Spinal cord (tissue), 10 donors: Measurements from ENCODE around the gene RXRA. TPM values are rescaled to one million over a fixed set of nuclear protein-coding genes. Genes with fewer than 3 reads are reported as not detected.
A peak's percentile ranks its signal among the peaks of the same experiment; 100 is the strongest.

Experiments
- DNase-seq, 6 donors: peaks; one replicate each; pipeline versions ENCODE4 v3.0.0 to v3.0.0-alpha.2; 2013 to 2015; ENCODE audit warnings: low spot score in 6 of 6, low read depth in 4 of 6
- H3K27ac ChIP-seq: one replicate; pipeline ENCODE4 v1.5.1; 2013; ENCODE audit warnings: low read depth, low read length, control low read depth
- H3K27me3 ChIP-seq: one replicate; pipeline ENCODE4 v1.6.1; 2013; ENCODE audit warnings: low read length; ENCODE audit not compliant: control insufficient read depth, insufficient read depth
- H3K36me3 ChIP-seq: one replicate; pipeline ENCODE4 v1.6.1; 2013; ENCODE audit warnings: low read length; ENCODE audit not compliant: control insufficient read depth, insufficient read depth
- H3K4me1 ChIP-seq: one replicate; pipeline ENCODE4 v1.6.1; 2013; ENCODE audit warnings: low read length; ENCODE audit not compliant: control insufficient read depth, insufficient read depth
- H3K4me3 ChIP-seq: one replicate; pipeline ENCODE4 v1.5.1; 2013; ENCODE audit warnings: low read depth, low read length, control low read depth
- H3K9me3 ChIP-seq: one replicate; pipeline ENCODE4 v1.6.1; 2013; ENCODE audit warnings: low read length; ENCODE audit not compliant: control insufficient read depth, insufficient read depth
- WGBS: methylation state at CpG from one replicate; pipeline ENCODE4 v1.1.5; 2013; ENCODE audit warnings: missing lambda C conversion rate; ENCODE audit not compliant: insufficient coverage; 5-methylcytosine and 5-hydroxymethylcytosine counted together
- polyA plus RNA-seq, 2 donors: library from polyadenylated mRNA; unstranded; fragments of 120-200 nt; gene quantifications; one replicate each; pipeline ENCODE4 v1.2.1, GENCODE V29; 2013; ENCODE audit not compliant: insufficient read length in 2 of 2
- total RNA-seq, 2 donors: library from RNA; depleted of rRNA in 1 of 2; stranded (reverse); fragments of 120-200 nt in 1 of 2; fragments of >200 nt in 1 of 2; gene quantifications; one replicate each; pipeline versions ENCODE4 v1.2.3 to v1.2.4, GENCODE V29; 2013 to 2014
- donor health status: healthy.

Gene RXRA
- total and polyA plus RNA-seq, 4 donors = 9.4 to 32.3 (median 26.1) TPM

DNA sequence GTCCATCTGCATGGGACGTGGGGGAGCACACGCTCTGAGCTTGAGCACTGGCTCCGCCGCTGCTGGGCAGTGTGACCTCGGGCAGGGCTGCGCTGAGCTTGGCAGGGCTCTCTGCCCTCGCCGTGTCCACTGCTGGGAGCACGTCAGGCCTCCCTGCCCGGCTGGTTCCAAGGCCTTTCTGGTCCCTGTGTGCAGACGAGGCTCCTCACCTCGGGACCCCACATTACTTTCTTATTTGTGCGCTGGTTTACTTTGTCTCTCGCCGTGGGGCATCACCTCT lies 43.9 kb downstream of the RXRA start:
- H3K9me3 ChIP-seq = no peaks in the 10 kb centered on the region
- DNase-seq = no peak
- H3K4me3 ChIP-seq = no peak overlapping the region
- H3K36me3 ChIP-seq = peaks cover 48% of the 10 kb centered on the region
- H3K27ac ChIP-seq = no peak overlapping the region
- 85% methylated on average over 15 of the region's 15 CpGs for WGBS
- no peaks in the 10 kb centered on the region for H3K27me3 ChIP-seq
- peaks cover 87% of the 10 kb centered on the region for H3K4me1 ChIP-seq

DNA sequence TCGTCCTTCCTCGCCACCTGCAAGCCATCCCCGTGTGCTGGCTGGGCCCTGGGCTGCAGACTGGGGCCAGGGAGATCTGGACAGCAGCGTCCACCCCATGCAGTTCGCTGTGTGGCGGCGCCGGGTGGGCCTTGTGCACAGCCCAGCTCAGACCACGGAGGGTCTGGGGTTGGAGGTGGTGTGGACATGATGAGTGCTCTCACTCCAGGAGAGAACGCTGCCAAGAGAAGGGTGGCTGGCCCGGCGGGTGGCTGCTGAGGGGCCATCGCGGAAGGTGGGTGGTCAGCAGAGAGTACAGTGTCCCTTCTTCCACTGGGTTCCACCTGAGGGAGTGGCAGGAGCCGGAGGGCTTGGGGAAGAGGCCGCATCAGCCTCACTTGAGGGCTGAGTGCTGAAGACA lies 44.4 kb downstream of the RXRA start:
- Histone ChIP-seq H3K4me3 (no peak overlapping the region), H3K36me3 (peaks cover 45% of the 10 kb centered on the region), H3K9me3 (no peaks in the 10 kb centered on the region), H3K4me1 (peaks cover 87% of the 10 kb centered on the region), H3K27me3 (no peaks in the 10 kb centered on the region), H3K27ac (no peak overlapping the region)
- WGBS = 89% methylated on average over 16 of the region's 16 CpGs
- no peak for DNase-seq

GRCh38 chr9:134371731-134372130 lies 45.5 kb downstream of the RXRA start:
- no peak overlapping the region for H3K27ac ChIP-seq
- 80% methylated on average over 16 of the region's 16 CpGs for WGBS
- no peak for DNase-seq

GRCh38 chr9:134372581-134373267 lies 46.5 kb downstream of the RXRA start:
- Histone ChIP-seq H3K4me1 (peaks cover 87% of the 10 kb centered on the region), H3K9me3 (no peaks in the 10 kb centered on the region), H3K27me3 (no peaks in the 10 kb centered on the region), H3K36me3 (peaks cover 42% of the 10 kb centered on the region), H3K27ac (no peak overlapping the region), H3K4me3 (no peak overlapping the region)
- WGBS = 89% methylated on average over 16 of the region's 16 CpGs
- no peak for DNase-seq

More at GRCh38 chr9:134371731-134372130, 45.5 kb downstream of the RXRA start:
- Histone ChIP-seq H3K27me3 (no peaks in the 10 kb centered on the region), H3K4me1 (peaks cover 87% of the 10 kb centered on the region), H3K9me3 (no peaks in the 10 kb centered on the region), H3K4me3 (no peak overlapping the region), H3K36me3 (peaks cover 48% of the 10 kb centered on the region)

DNA sequence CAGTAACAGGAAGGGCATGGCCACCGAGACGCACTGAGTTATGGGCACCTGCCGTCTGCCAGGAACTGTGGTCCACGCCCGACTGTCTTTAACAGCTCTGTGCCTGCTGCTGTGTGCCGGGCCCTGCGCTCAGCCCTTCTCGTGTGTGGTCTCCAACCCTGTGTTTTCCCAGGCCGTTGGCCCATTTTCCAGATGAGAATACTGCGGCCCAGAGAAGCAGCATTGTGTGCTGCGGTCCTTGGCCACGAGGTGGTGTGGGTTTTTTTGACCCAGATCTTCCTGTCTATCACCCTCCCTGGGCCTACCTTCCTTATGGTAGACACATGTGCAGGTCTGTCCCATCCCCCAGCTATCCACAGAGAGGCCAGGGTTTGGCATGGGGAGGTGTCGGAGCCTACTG lies 47.0 kb downstream of the RXRA start:
- Histone ChIP-seq H3K9me3 (no peaks in the 10 kb centered on the region), H3K27me3 (no peaks in the 10 kb centered on the region), H3K4me3 (no peak overlapping the region), H3K4me1 (peaks cover 87% of the 10 kb centered on the region), H3K36me3 (peaks cover 43% of the 10 kb centered on the region), H3K27ac (no peak overlapping the region)
- no peak for DNase-seq
- WGBS = 90% methylated on average over 11 of the region's 13 CpGs

GRCh38 chr9:134373953-134374300 lies 47.7 kb downstream of the RXRA start:
- Histone ChIP-seq H3K4me3 (no peak overlapping the region), H3K9me3 (no peaks in the 10 kb centered on the region), H3K4me1 (peaks cover 92% of the 10 kb centered on the region), H3K36me3 (peaks cover 48% of the 10 kb centered on the region), H3K27me3 (no peaks in the 10 kb centered on the region), H3K27ac (no peak overlapping the region)
- 94% methylated on average over 17 of the region's 17 CpGs for WGBS
- DNase-seq = no peak

GRCh38 chr9:134374301-134375010 lies 48.2 kb downstream of the RXRA start:
- no peak for DNase-seq
- peaks cover 97% of the 10 kb centered on the region for H3K4me1 ChIP-seq

DNA sequence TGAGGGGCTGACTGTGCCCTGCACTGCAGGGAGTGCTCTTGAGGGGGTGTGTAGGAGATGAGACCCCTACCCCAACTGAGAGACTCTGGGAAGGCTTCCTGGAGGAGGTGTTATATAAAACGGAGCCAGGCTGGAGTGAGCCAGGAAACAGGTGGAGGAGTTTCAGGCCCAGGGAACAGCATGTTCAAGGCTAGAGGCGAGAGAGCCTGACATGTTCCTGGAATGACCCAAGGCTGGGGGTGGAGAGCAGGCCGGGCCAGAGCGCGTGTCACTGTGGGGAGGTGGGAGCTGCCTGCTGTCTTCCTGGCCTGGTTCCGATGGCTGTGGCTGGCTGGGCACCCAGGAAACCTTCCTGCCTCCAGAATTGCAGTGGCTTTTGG lies 48.7 kb downstream of the RXRA start:
- Histone ChIP-seq H3K4me3 (no peak overlapping the region), H3K4me1 (peaks cover 97% of the 10 kb centered on the region), H3K9me3 (no peaks in the 10 kb centered on the region), H3K27me3 (no peaks in the 10 kb centered on the region), H3K27ac (peak overlapping the region; percentile 75), H3K36me3 (peaks cover 58% of the 10 kb centered on the region)
- DNase-seq = no peak
- WGBS = 53% methylated on average over 6 of the region's 6 CpGs

More at GRCh38 chr9:134374301-134375010, 48.2 kb downstream of the RXRA start:
- no peaks in the 10 kb centered on the region for H3K9me3 ChIP-seq
- H3K4me3 ChIP-seq = no peak overlapping the region
- peaks cover 53% of the 10 kb centered on the region for H3K36me3 ChIP-seq
- no peaks in the 10 kb centered on the region for H3K27me3 ChIP-seq
- H3K27ac ChIP-seq = peak overlapping the region; percentile 75
- 62% methylated on average over 14 of the region's 21 CpGs for WGBS

DNA sequence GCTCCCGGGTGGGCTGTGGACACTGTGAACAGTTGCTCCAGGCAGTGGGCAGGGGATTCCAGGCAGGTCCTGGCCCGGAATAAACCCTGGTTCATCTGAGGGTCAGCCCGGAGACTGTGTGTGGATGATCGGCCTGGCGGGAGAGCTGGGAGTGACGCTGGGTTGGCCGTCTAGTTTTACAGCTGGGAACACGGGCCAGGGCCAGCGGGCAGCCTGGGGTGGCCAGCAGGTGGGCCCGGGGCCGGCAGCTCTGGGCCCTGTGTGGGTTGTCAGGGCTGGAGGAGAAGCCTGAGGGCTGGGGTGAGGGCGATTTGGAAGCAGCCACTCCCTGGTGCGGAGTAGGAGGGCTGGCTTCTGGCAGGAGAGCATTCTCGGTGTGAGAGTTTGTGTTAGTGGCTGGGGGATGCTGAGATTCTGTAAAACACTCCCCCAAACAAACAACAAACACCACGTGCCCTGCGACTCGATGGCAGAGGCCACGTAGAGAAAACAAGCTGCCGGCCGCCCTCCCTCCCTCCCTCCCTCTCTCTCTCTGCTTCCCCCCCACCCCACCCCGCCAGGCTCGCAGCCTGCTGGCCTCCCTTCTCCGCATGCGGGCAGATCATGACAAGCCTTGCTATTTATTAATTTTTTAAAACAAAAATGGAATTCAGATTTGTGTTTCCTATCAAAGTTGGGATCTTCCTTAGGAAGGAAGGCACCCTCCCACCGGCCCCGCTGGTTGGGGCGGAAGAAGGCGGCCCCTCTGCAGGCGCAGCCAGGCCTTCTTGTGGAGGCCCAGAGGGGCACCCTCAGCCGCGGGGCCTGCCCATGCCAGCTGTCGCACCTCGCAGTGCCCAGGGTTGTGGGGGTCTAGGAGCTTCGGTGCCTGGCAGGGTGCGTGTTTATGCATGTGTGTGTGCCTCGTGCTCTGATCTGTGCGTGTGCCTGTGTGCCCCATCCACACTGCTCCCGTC lies 49.5 kb downstream of the RXRA start:
- Histone ChIP-seq H3K9me3 (no peaks in the 10 kb centered on the region), H3K4me3 (no peak overlapping the region), H3K27me3 (no peaks in the 10 kb centered on the region), H3K36me3 (peaks cover 59% of the 10 kb centered on the region), H3K27ac (peak overlapping the region; percentile 75), H3K4me1 (peaks cover 97% of the 10 kb centered on the region)
- DNase-seq = peak in 1 of 6 donors; percentile 72
- WGBS = 39% methylated on average over 22 of the region's 38 CpGs
